GM12864 (cell line): ENCODE data around the gene FBXL13.

Experiments
- DNase-seq: peaks from one replicate; pipeline ENCODE4 v3.0.0-alpha.2; 2011; ENCODE audit warnings: low read depth
- H3K4me3 ChIP-seq: 2 replicates; pipeline ENCODE4 v1.5.1; 2011; ENCODE audit warnings: mild to moderate bottlenecking, low read depth, low read length, control low read depth
- TF ChIP-seq, protein P1 (sequence below): IDR thresholded peaks from 2 replicates; pipeline ENCODE4 v1.5.1; 2011; ENCODE audit warnings: low read depth, mild to moderate bottlenecking, moderate library complexity, low read length, control low read depth, inconsistent platforms; ENCODE audit errors: missing control alignments

FBXL13 gene

DNA sequence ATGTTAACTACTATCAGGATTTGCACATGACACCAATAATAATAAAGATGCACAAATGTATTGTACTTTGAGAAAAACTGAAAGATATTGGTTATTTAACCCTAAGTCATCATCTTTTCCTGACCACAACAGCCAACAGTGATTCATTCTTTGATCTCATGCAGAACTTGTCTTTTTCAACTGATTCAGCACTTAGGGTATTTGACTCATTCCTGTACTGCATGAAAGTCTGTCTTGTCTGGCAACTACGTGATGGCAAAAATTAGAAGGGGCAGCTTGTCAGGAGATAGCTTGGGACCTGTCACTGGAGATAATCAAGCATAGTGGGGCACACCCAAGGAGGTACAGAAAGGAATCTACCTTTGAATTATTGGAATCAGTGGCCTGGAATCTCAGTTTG is 239.6 kb downstream of the FBXL13 start:
- DNase-seq: peak; percentile 30
- H3K4me3 ChIP-seq: no peak overlapping the region
- TF ChIP-seq, protein P1, sequence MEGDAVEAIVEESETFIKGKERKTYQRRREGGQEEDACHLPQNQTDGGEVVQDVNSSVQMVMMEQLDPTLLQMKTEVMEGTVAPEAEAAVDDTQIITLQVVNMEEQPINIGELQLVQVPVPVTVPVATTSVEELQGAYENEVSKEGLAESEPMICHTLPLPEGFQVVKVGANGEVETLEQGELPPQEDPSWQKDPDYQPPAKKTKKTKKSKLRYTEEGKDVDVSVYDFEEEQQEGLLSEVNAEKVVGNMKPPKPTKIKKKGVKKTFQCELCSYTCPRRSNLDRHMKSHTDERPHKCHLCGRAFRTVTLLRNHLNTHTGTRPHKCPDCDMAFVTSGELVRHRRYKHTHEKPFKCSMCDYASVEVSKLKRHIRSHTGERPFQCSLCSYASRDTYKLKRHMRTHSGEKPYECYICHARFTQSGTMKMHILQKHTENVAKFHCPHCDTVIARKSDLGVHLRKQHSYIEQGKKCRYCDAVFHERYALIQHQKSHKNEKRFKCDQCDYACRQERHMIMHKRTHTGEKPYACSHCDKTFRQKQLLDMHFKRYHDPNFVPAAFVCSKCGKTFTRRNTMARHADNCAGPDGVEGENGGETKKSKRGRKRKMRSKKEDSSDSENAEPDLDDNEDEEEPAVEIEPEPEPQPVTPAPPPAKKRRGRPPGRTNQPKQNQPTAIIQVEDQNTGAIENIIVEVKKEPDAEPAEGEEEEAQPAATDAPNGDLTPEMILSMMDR: no peak

DNA sequence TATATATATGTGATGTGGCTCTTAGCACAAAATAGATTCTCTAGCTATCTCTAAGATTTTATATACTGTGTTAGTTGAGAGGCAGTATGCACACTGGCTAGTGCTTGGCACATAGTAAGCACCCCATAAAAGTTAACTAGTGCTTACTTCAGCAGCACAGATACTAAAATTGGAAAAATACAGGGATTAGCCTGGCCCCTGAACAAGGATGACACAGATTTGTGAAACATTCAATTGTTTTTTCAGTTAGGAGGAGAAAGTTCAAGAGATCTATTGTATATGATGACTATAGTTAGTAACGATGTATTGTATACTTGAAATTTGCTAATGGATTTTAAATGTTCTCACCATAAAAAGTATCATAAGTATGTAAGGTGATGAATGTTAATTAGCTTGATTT is 240.1 kb downstream of the FBXL13 start:
- no peak for DNase-seq
- no peak overlapping the region for H3K4me3 ChIP-seq
- TF ChIP-seq, protein P1: no peak

DNA sequence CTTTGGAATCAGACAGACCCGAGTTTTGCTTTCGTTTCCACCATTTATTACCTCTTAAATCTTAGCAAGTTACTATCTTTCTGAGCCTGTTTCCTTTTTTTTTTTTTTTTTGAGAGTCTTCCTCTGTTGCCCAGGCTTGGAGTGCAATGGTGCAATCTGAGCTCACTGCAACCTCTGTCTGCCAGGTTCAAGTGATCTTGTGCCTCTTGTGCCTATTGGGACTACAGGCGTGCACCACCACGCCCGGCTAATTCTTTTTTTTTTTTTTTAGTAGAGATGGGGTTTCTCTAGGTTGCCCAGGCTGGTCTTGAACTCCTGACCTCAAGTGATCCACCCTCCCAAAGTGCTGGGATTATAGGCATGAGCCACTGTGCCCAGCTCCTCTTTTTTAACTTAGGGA is 241.3 kb downstream of the FBXL13 start:
- TF ChIP-seq, protein P1: no peak

DNA sequence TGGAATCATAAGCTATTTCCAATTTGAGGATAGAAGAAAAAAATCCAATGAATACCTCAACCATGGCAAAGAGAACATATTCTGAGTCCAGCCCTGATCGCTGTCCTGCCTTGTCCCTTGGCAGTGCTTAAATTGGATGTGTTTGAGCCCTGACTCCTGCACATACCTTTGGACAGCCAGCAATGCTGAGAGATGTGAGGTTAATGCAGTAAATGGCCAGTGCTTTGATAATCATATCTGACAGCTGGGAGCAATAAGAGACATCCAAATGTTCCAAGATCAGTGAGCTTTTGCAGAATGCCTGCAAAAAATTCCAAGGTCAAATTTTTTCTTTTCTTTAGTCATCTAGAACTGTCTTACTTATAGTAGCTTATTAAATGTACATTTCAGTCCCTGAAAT is 241.9 kb downstream of the FBXL13 start:
- DNase-seq: no peak
- TF ChIP-seq, protein P1: no peak
- H3K4me3 ChIP-seq: no peak overlapping the region

More for the DNA sequence above, 241.3 kb downstream of the FBXL13 start:
- DNase-seq: no peak
- no peak overlapping the region for H3K4me3 ChIP-seq

DNA sequence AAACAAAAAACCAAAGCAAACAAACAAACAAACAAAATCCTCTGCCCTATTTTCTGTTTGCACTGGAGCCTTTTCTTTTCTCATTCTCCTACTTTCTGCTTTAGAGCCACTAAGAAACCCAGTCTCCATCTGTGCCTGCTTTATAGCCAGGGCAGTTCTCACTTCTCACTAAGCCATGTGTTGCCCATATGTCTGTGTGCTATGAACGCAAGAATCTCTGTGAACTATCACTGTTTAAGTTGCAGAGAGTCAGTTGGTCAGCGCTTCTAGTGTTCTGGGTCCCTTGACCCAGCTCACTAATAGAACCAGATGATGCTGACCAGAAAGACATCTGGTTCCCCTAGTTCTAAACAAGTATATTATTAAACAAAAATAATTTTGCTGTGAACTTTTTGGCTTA is 244.4 kb downstream of the FBXL13 start:
- TF ChIP-seq, protein P1: no peak
- H3K4me3 ChIP-seq: no peak overlapping the region
- no peak for DNase-seq

DNA sequence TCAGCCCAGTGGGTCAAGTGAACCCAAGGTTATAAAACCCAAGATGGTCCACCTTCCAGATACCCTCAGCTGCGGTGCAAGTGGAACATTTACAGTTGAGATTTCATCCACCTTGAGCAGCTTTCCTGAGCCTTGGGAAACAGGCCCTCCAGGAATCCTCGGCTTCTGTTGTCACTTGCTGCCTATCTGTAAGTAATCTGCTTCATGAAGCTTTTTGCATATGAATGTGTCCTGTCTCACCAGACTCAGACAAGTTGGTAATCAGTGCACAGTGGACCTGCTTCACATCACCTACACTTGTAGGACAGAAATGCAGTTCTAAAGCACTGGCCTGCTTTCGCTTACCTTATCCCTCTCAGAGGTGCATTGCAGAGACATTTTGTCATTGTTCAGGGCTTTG is 245.5 kb downstream of the FBXL13 start:
- H3K4me3 ChIP-seq: no peak overlapping the region
- TF ChIP-seq, protein P1: no peak
- no peak for DNase-seq

DNA sequence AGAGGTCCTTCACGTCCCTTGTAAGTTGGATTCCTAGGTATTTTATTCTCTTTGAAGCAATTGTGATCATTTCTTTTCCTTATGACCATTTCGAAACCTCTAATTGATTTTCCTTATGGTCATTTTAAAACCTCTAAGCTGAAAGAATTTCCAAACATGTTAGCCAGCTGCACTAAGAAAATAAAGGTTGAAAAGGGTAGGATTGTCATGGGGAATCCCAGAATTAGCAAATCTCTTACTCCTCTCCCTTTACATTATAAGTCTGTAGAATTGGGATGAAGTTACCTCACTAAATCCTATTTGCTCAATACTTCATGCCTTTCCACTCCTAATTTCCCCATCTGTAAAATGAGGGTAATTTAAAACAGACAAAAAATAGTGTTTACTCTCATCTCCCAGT is 246.3 kb downstream of the FBXL13 start:
- H3K4me3 ChIP-seq: no peak overlapping the region
- no peak for DNase-seq

More for the DNA sequence above, 246.3 kb downstream of the FBXL13 start:
- TF ChIP-seq, protein P1: no peak
